ENCODE results near the gene FAM8A1. TPM values are rescaled to one million over a fixed set of nuclear protein-coding genes. Genes with fewer than 3 reads are reported as not detected.

The FAM8A1 gene
- total and polyA plus RNA-seq, 2 of the 13 experiments (the other 11 are each of a cell fraction or from before 2014, with no cell fraction given), result 30.5 to 34.3 TPM

DNA sequence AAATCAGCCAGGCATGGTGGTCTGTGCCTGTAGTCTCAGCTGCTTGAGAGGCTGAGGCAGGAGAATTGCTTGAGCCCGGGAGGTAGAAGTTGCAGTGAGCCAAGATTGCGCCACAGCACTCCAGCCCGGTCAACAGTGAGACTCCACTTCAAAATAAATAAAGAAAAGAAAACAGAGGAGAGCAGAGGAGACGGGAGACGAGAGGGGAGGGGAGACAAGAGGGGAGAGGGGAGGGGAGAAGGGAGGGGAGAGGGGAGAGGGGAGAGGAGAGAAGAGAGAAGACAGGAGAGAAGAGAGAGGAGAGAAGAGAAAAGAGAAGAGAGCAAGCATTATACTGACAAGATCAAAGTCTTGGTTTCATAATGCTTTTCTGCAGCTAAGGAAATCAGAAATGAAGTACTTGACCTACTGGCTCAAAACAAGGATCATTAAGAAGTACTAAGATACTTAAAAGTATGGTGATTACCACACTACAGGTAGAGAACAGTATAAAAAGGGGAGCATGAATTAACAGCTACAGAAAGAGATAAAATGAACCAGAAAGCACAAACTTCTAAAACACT is 30.5 kb downstream of the FAM8A1 start (continued):
- TF ChIP-seq, protein P1, sequence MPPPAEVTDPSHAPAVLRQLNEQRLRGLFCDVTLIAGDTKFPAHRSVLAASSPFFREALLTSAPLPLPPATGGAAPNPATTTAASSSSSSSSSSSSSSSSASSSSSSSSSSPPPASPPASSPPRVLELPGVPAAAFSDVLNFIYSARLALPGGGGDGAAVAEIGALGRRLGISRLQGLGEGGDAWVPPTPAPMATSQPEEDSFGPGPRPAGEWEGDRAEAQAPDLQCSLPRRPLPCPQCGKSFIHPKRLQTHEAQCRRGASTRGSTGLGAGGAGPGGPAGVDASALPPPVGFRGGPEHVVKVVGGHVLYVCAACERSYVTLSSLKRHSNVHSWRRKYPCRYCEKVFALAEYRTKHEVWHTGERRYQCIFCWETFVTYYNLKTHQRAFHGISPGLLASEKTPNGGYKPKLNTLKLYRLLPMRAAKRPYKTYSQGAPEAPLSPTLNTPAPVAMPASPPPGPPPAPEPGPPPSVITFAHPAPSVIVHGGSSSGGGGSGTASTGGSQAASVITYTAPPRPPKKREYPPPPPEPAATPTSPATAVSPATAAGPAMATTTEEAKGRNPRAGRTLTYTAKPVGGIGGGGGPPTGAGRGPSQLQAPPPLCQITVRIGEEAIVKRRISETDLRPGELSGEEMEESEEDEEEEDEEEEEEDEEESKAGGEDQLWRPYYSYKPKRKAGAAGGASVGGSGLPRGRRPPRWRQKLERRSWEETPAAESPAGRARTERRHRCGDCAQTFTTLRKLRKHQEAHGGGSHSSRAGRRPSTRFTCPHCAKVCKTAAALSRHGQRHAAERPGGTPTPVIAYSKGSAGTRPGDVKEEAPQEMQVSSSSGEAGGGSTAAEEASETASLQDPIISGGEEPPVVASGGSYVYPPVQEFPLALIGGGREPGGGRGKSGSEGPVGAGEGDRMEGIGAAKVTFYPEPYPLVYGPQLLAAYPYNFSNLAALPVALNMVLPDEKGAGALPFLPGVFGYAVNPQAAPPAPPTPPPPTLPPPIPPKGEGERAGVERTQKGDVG (CRISPR knock-in tag; IDR thresholded peaks at IDR 0.05; ENCODE audit: borderline replicate concordance), result no peak
- TF ChIP-seq GATAD2A (CRISPR knock-in tag; IDR thresholded peaks at IDR 0.05), result peak; percentile 59; the same call in 1 of the 2 replicates
- 0 out of 2 replicates have a peak, but pooled peaks have one; percentile 10 for TF ChIP-seq ZNF644 (CRISPR knock-in tag; IDR thresholded peaks at IDR 0.05; ENCODE audit: low read depth)
- TF ChIP-seq GMEB1 (CRISPR knock-in tag; IDR thresholded peaks at IDR 0.05; ENCODE audit: borderline replicate concordance), result no peak
- TF ChIP-seq HNRNPUL1 (IDR thresholded peaks at IDR 0.05; ENCODE audit: low read depth, low read length), result no peak
- no peak for TF ChIP-seq ZBTB7A (CRISPR knock-in tag; IDR thresholded peaks at IDR 0.05)
- TF ChIP-seq TCF12 (IDR thresholded peaks at IDR 0.05), result no peak
- TF ChIP-seq TCF12 (CRISPR knock-in tag; IDR thresholded peaks at IDR 0.05), result no peak
- TF ChIP-seq FOXP1 (IDR thresholded peaks at IDR 0.05), result no peak
- peak; percentile 35; the same call in 1 of the 2 replicates for TF ChIP-seq FOXP1 (CRISPR knock-in tag; IDR thresholded peaks at IDR 0.05)
- TF ChIP-seq SETDB1 (CRISPR knock-in tag; IDR thresholded peaks at IDR 0.05; ENCODE audit: borderline replicate concordance), result no peak
- TF ChIP-seq ZNF75D (CRISPR knock-in tag; IDR thresholded peaks at IDR 0.05; ENCODE audit: borderline replicate concordance), result no peak
- peak; percentile 77 for TF ChIP-seq PCBP2 (optimal IDR thresholded peaks at IDR 0.05; ENCODE audit: low read depth, low read length, poor library complexity, severe bottlenecking)
- TF ChIP-seq SATB2 (CRISPR knock-in tag; IDR thresholded peaks at IDR 0.05), result no peak
- TF ChIP-seq, protein P2, sequence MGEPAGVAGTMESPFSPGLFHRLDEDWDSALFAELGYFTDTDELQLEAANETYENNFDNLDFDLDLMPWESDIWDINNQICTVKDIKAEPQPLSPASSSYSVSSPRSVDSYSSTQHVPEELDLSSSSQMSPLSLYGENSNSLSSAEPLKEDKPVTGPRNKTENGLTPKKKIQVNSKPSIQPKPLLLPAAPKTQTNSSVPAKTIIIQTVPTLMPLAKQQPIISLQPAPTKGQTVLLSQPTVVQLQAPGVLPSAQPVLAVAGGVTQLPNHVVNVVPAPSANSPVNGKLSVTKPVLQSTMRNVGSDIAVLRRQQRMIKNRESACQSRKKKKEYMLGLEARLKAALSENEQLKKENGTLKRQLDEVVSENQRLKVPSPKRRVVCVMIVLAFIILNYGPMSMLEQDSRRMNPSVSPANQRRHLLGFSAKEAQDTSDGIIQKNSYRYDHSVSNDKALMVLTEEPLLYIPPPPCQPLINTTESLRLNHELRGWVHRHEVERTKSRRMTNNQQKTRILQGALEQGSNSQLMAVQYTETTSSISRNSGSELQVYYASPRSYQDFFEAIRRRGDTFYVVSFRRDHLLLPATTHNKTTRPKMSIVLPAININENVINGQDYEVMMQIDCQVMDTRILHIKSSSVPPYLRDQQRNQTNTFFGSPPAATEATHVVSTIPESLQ (CRISPR knock-in tag; conservative IDR thresholded peaks at IDR 0.05), result no peak
- TF ChIP-seq ZNF558 (CRISPR knock-in tag; IDR thresholded peaks at IDR 0.05; ENCODE audit: borderline replicate concordance), result no peak
- TF ChIP-seq CEBPG (CRISPR knock-in tag; IDR thresholded peaks at IDR 0.05), result peak; percentile 82
- TF ChIP-seq POGZ (CRISPR knock-in tag; IDR thresholded peaks at IDR 0.05), result 0 out of 2 replicates have a peak, but pooled peaks have one; percentile 29
- TF ChIP-seq ZNF121 (CRISPR knock-in tag; IDR thresholded peaks at IDR 0.05), result no peak
- TF ChIP-seq ZNF564 (CRISPR knock-in tag; IDR thresholded peaks at IDR 0.05), result no peak
- TF ChIP-seq ZNF639 (CRISPR knock-in tag; conservative IDR thresholded peaks at IDR 0.05), result no peak
- TF ChIP-seq FOSL2 (CRISPR knock-in tag; IDR thresholded peaks at IDR 0.05), result 0 out of 2 replicates have a peak, but pooled peaks have one; percentile 14
